Smooth muscle cell (in vitro differentiated cells): ENCODE measurements around the gene SNX5. TPM values are rescaled to one million over a fixed set of nuclear protein-coding genes. Genes with fewer than 3 reads are reported as not detected.
A peak's percentile ranks its signal among the peaks of the same experiment; 100 is the strongest.

ENCODE experiments used
- DNase-seq: peaks from one replicate; lab custom pipeline; 2025; ENCODE audit not compliant: unreplicated experiment; lab: John Stamatoyannopoulos, UW
- H2AFZ ChIP-seq: fragments of 200-600 bp; sonication (generic); 2 replicates; pipeline ENCODE4 v1.6.0; 2016; ENCODE audit warnings: antibody characterized with exemption, low read depth, mild to moderate bottlenecking
- H3F3A ChIP-seq: fragments of 200-600 bp; sonication (generic); 2 replicates; pipeline ENCODE4 v1.6.0; 2017; ENCODE audit warnings: antibody characterized with exemption, low read depth
- H3K27ac ChIP-seq: fragments of 200-600 bp; sonication (generic); 2 replicates; pipeline ENCODE4 v1.5.1; 2016; ENCODE audit warnings: low read depth, mild to moderate bottlenecking
- H3K27me3 ChIP-seq: fragments of 200-600 bp; sonication (generic); 2 replicates; pipeline ENCODE4 v1.6.1; 2016; ENCODE audit warnings: low read depth, mild to moderate bottlenecking
- H3K36me3 ChIP-seq: fragments of 200-600 bp; sonication (generic); 2 replicates; pipeline ENCODE4 v1.5.1; 2016; ENCODE audit warnings: low read depth
- H3K4me1 ChIP-seq: fragments of 200-600 bp; sonication (generic); 2 replicates; pipeline ENCODE4 v1.5.1; 2016; ENCODE audit warnings: low read depth
- H3K4me2 ChIP-seq: fragments of 200-600 bp; sonication (generic); 2 replicates; pipeline ENCODE4 v1.6.0; 2016; ENCODE audit warnings: mild to moderate bottlenecking
- H3K4me3 ChIP-seq: fragments of 200-600 bp; sonication (generic); 2 replicates; pipeline ENCODE4 v1.5.1; 2016; ENCODE audit warnings: mild to moderate bottlenecking
- H3K79me2 ChIP-seq: fragments of 200-600 bp; sonication (generic); 2 replicates; pipeline ENCODE4 v1.6.0; 2016; ENCODE audit warnings: low read depth, mild to moderate bottlenecking
- H3K9ac ChIP-seq: fragments of 200-600 bp; sonication (generic); 2 replicates; pipeline ENCODE4 v1.6.0; 2016; ENCODE audit warnings: low read depth
- H3K9me3 ChIP-seq: fragments of 200-600 bp; sonication (generic); replicated peaks from 2 replicates; pipeline ENCODE4 v1.5.1; 2016; ENCODE audit warnings: low read depth
- H4K20me1 ChIP-seq: fragments of 200-600 bp; sonication (generic); 2 replicates; pipeline ENCODE4 v1.6.0; 2016; ENCODE audit warnings: low read depth
- CTCF ChIP-seq: fragments of 200-600 bp; sonication (generic); IDR thresholded peaks from 2 replicates; pipeline ENCODE4 v1.5.1; 2017; ENCODE audit warnings: borderline replicate concordance, mild to moderate bottlenecking, antibody characterized with exemption; ENCODE audit not compliant: insufficient read depth, poor library complexity, severe bottlenecking
- WGBS: methylation state at CpG from one replicate; pipeline ENCODE4 v1.1.7; 2016; ENCODE audit warnings: low lambda C conversion rate; 5-methylcytosine and 5-hydroxymethylcytosine counted together
- polyA plus RNA-seq: library from polyadenylated mRNA; unstranded; fragments of >200 nt; fragmentation: Nextera tagmentation; extraction: Ambion mirVana; gene quantifications from 2 replicates; pipeline ENCODE4 v1.2.1, GENCODE V29; 2016
- small RNA-seq: library from RNA; depleted of rRNA; stranded (forward); fragments of <200 nt; gene quantifications from one replicate; pipeline ENCODE3, GENCODE V24; 2014
- total RNA-seq: library from RNA; depleted of rRNA; stranded (reverse); fragments of >200 nt; gene quantifications from 2 replicates; pipeline ENCODE4 v1.2.3, GENCODE V29; 2014

The SNX5 gene
- total and polyA plus RNA-seq, 2 experiments from 2014 or later, result 46.3 to 100 TPM

GRCh38 chr20:17895641-17896171 is 72.9 kb downstream of the SNX5 start:
- Histone ChIP-seq H3K27ac (peak overlapping the region; percentile 83), H4K20me1 (no peaks in the 10 kb centered on the region), H3F3A (no peaks in the 10 kb centered on the region), H3K36me3 (no peaks in the 10 kb centered on the region), H3K9ac (peak overlapping the region; percentile 65), H3K4me1 (peaks cover 6% of the 10 kb centered on the region), H2AFZ (peak overlapping the region; percentile 80), H3K4me3 (peak overlapping the region; percentile 3), H3K9me3 (no peaks in the 10 kb centered on the region), H3K27me3 (no peaks in the 10 kb centered on the region), H3K4me2 (peak overlapping the region; percentile 69), H3K79me2 (no peaks in the 10 kb centered on the region)
- TF ChIP-seq CTCF, result no peak
- DNase-seq, result no peak
- 26% methylated on average over 17 of the region's 17 CpGs for WGBS

- Histone ChIP-seq H2AFZ (no peak overlapping the region), H3K9ac (no peak overlapping the region), H3K4me3 (no peak overlapping the region), H3K4me1 (peaks cover 6% of the 10 kb centered on the region), H3K4me2 (no peak overlapping the region), H4K20me1 (no peaks in the 10 kb centered on the region), H3K36me3 (no peaks in the 10 kb centered on the region), H3K9me3 (peaks cover 5% of the 10 kb centered on the region), H3K79me2 (no peaks in the 10 kb centered on the region), H3K27ac (no peak overlapping the region), H3K27me3 (no peaks in the 10 kb centered on the region), H3F3A (no peaks in the 10 kb centered on the region)
- no peak for TF ChIP-seq CTCF
- whole genome bisulfite sequencing, result 92% methylated on average over 3 of the region's 3 CpGs
- no peak for DNase-seq
These were observed 75.1 kb downstream of the SNX5 start for GRCh38 chr20:17893445-17893844.

- WGBS, result 80% methylated on average over 2 of the region's 2 CpGs
These were observed 76.2 kb downstream of the SNX5 start for GRCh38 chr20:17892189-17892938.

More at GRCh38 chr20:17892189-17892938, 76.2 kb downstream of the SNX5 start:
- Histone ChIP-seq H3K4me1 (peaks cover 6% of the 10 kb centered on the region), H3K4me2 (no peak overlapping the region), H3K79me2 (no peaks in the 10 kb centered on the region), H3K4me3 (no peak overlapping the region), H3K27me3 (no peaks in the 10 kb centered on the region), H3K9ac (no peak overlapping the region), H4K20me1 (no peaks in the 10 kb centered on the region), H3K27ac (no peak overlapping the region), H3K9me3 (peaks cover 5% of the 10 kb centered on the region), H3K36me3 (no peaks in the 10 kb centered on the region), H3F3A (no peaks in the 10 kb centered on the region), H2AFZ (no peak overlapping the region)
- DNase-seq, result no peak
- TF ChIP-seq CTCF, result no peak

Small RNA genes within 50 kb of the gene (small RNA-seq; reads per million reads assigned to genes)
- gene RNU6-192P (not detected), gene SNORD17 (1,780 reads per million, percentile 100 among the genes with 10 or more reads in this experiment)

Other genes starting within 250 kb of the SNX5 start
- 16.0 and 18.3 TPM in 2 replicates for gene MGME1, start 224 bp upstream of the SNX5 start, total RNA-seq
- gene MGME1, start 224 bp upstream of the SNX5 start, polyA plus RNA-seq, result 15.7 and 20.6 TPM in 2 replicates
- gene OVOL2, start 89.1 kb upstream of the SNX5 start, total RNA-seq, result 1.1 TPM in 1 of 2 replicates, not detected in the other
- gene OVOL2, start 89.1 kb upstream of the SNX5 start, polyA plus RNA-seq, result not detected in 2 replicates
- gene KAT14, start 169.1 kb upstream of the SNX5 start, total RNA-seq, result 7.1 and 14.7 TPM in 2 replicates
- 7.0 and 7.9 TPM in 2 replicates for gene KAT14, start 169.1 kb upstream of the SNX5 start, polyA plus RNA-seq
- 5.5 and 9.6 TPM in 2 replicates for gene PET117, start 169.1 kb upstream of the SNX5 start, total RNA-seq
- 8.6 and 10.1 TPM in 2 replicates for gene PET117, start 169.1 kb upstream of the SNX5 start, polyA plus RNA-seq